GM21526 (cell line): ENCODE measurements around the gene MUS81.

Experiments used
- ATAC-seq: cut with Tn5 transposase; IDR thresholded peaks from one replicate; pipeline ENCODE4 v1.9.1; 2021; ENCODE audit warnings: moderate library complexity; ENCODE audit not compliant: unreplicated experiment, low FRiP score

MUS81 gene

DNA sequence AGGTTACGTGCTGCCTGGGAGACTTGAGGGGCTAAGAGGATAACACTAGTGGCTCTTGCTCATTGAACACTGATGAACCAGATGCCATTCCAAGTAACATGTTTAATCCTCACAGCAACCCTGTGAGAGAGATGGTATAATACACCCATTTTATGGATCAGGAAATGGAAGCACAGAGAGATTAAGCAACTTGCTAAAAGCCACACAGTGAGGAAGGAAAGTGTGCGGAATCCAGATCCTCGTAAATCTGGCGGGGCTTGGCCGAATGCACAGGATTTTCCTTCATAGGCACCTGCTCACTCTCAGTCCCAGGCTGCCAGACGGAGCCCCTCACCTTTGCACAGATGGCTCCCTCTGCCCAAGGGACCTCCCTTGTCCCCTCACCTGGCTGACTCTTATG, 47.6 kb downstream of the MUS81 start:
- ATAC-seq: no peak

DNA sequence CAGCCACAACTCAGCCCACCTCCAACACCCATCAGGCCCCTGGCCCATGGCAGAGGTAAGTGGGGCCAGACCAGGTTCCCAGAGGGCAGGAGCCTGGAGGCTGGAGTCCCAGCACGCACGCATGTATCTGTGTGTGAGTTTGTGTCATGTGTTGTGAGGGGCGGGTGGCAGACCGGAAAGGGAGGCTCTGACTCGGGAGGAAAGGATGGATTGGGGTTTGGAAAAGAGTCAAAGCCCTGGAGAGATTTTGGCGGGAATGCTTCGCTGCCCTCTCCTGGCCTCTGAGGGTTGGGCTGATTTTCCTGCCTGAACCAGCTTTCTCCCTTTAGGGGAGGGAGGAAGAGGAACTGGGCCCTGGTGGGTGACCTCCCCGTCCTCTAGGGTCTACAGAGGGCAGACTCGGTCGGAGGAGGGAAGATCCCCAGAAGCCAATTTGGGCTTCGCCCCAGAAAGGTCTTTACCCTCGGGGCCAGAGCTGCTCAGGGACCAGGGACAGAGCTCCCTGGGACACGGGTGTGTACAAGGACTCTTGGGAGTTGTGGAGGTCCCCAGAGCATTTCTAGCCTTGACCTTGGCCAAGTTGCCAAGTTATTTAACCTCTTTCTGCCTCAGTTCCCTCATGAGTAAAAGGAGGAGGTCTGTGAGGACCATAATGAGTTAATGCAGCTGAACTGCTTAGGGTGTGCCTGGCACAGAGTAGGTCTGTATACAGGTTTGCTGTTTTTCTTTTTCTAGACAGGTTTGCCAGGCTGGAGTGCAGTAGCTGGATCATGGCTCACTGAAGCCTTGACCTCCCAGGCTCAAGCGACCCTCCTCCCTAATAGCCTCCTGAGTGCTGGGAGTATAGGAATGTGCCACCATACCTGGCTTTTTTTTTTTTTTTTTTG, 51.7 kb downstream of the MUS81 start:
- no peak for ATAC-seq

DNA sequence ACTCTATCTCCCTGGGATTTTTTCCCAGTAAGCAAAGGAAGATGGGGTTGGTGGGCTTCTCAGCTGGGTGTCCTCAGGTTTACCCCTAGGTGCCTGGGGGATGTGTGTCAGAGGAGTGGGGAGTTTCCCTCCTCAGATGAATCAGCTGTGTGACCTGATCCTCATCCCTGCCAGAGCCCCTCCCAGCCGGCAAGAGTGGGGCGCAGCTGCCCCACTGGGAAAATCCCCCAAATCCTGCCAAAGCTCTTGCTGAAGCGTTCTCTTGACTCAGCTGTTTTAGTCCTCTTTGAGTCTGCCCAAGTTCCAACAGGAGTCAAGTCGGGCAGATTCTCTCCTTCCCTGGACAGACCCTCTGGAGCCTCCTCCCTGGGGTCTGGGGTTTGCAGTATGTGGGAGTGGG, 52.6 kb downstream of the MUS81 start:
- ATAC-seq: no peak

DNA sequence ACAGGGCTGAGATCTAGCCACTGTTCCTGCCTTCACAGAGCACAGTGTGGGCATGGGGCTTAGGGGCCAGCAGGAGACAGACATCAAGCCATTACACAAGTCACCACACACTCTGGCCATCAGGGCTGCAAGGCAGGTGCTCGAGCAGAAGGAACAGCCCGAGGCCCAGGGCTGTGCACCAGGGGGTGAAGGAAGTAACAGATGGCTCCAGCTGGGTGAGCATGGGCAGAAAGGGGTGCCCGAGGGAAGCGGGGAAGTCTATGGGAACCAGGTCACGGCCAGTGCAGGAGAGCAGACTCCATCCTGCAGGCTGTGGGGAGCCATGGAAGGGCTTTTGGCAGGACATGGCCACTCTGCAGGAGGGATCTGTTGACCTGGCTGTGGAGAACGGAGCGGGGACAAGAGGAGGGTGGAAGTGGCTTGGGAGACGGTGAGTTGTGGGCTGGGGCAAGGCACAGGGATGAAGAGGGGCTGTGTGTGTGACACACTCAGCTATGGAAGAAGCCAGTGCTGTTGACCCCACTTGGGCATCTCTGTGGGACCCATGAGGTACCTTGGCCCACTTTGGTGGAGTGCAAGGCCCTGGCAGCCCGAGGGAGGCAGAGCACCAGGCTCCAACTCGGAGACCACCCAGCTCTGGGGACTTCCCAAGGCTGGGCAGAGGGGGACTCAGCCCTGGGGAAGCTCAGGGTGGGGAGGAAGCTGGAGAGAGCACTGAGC, 55.0 kb downstream of the MUS81 start:
- no peak for ATAC-seq

GRCh38 chr11:65915821-65916251, 55.6 kb downstream of the MUS81 start:
- no peak for ATAC-seq
